Dendritic cell treated with granulocyte-macrophage colony-stimulating factor and Interleukin-4, amounts not matched to agents 40 ng/mL and 50 ng/mL, for 4 days (primary cell): ENCODE results near the gene GPC6.
A peak's percentile ranks its signal among the peaks of the same experiment; 100 is the strongest.
"Not testable (repeated sequence)": the region's sequence is repeated elsewhere in the genome, so short reads cannot be mapped to it uniquely, and the experiment has no call there.

Experiments used
- H3K27ac Mint-ChIP-seq: one replicate; pipeline ENCODE4 v1.8.0; 2022; ENCODE audit warnings: mild to moderate bottlenecking, mixed read lengths
- H3K27me3 Mint-ChIP-seq: one replicate; pipeline ENCODE4 v1.8.0; 2022; ENCODE audit warnings: mild to moderate bottlenecking, mixed read lengths
- H3K36me3 Mint-ChIP-seq: one replicate; pipeline ENCODE4 v1.8.0; 2022; ENCODE audit warnings: low read depth, mixed read lengths
- H3K4me1 Mint-ChIP-seq: one replicate; pipeline ENCODE4 v1.8.0; 2022; ENCODE audit warnings: low read depth, mixed read lengths
- H3K4me3 Mint-ChIP-seq: one replicate; pipeline ENCODE4 v1.8.0; 2022; ENCODE audit warnings: mild to moderate bottlenecking, moderate library complexity, mixed read lengths
- H3K9me3 Mint-ChIP-seq: one replicate; pipeline ENCODE4 v1.8.0; 2022; ENCODE audit warnings: mixed read lengths
- intact Hi-C: fragments of 100-400 bp; cut with micrococcal nuclease; formaldehyde crosslinking; loops from one replicate; pipeline ENCODE4 v1.15.0; 2022

Gene GPC6

DNA sequence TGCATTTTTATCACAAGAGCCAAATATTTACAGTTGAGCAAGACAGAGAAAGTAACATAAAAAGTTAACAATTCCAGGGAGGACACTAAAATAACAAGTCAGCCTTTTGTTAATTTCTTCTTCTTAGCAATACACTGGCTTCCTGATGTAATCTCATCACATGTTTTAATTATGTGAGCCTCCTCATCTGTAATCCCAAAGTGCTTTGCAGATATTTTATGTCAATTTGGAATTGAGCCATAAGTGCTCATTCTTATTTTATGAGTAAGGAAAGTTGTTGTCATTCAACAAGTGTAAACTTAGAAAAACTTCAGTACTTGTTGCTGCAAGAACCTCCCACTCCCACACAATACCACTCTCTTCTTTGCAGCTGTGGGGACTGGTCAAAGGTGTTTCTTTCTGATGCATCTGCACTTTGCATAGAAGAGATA, 223.6 kb downstream of the GPC6 start:
- intact Hi-C loops = no loop called here

DNA sequence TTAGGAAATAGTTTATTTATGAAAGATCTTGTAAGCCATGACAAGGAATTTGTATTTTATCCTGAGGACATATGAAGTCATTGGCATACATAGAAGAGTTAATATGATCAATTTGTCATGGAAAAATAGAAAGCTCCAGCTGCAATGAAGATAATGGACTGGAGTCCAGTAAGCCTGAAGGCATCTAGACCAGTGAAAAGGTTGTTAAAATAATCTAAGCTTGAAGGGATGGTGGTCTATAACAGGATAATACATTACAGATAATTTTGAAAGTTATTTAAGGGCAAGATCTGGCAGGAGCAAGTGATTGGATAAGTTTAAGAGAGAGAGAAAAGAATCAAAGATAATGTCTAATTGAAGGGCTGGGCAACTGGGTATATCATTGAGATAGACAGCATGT, 224.2 kb downstream of the GPC6 start:
- Mint-ChIP-seq H3K36me3 (no peaks in the 10 kb centered on the region), H3K9me3 (peaks cover 9% of the 10 kb centered on the region), H3K27ac (no peak overlapping the region), H3K4me1 (no peaks in the 10 kb centered on the region), H3K27me3 (peaks cover 3% of the 10 kb centered on the region), H3K4me3 (no peak overlapping the region)
- intact Hi-C loops = no loop called here

More for the DNA sequence above, 223.6 kb downstream of the GPC6 start:
- peaks cover 9% of the 10 kb centered on the region for H3K9me3 Mint-ChIP-seq
- no peak overlapping the region for H3K27ac Mint-ChIP-seq
- no peaks in the 10 kb centered on the region for H3K36me3 Mint-ChIP-seq
- peaks cover under 1% of the 10 kb centered on the region for H3K27me3 Mint-ChIP-seq
- no peaks in the 10 kb centered on the region for H3K4me1 Mint-ChIP-seq
- H3K4me3 Mint-ChIP-seq = no peak overlapping the region

DNA sequence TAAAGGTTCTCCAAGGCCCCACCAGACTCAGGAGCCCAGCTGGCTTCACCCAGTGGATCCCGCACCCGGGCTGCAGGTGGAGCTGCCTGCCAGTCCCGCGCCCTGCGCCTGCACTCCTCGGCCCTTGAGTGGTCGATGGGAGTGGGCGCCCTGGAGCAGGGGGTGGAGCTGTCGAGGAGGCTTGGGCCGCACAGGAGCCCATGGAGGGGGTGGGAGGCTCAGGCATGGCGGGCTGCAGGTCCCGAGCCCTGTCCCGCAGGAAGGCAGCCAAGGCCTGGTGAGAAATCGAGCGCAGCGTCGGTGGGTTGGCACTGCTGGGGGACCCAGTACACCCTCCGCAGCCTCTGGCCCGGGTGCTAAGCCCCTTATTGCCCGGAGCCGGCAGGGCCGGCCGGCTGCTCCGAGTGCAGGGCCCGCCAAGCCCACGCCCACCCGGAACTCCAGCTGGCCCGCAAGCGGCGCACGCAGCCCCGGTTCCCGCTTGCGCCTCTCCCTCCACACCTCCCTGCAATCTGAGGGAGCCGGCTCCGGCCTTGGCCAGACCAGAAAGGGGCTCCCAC, 228.1 kb downstream of the GPC6 start:
- intact Hi-C loops, H3K9me3 Mint-ChIP-seq, H3K36me3 Mint-ChIP-seq, H3K27me3 Mint-ChIP-seq, H3K27ac Mint-ChIP-seq, H3K4me1 Mint-ChIP-seq: not testable (repeated sequence)
- H3K4me3 Mint-ChIP-seq = peak overlapping the region; percentile 9

DNA sequence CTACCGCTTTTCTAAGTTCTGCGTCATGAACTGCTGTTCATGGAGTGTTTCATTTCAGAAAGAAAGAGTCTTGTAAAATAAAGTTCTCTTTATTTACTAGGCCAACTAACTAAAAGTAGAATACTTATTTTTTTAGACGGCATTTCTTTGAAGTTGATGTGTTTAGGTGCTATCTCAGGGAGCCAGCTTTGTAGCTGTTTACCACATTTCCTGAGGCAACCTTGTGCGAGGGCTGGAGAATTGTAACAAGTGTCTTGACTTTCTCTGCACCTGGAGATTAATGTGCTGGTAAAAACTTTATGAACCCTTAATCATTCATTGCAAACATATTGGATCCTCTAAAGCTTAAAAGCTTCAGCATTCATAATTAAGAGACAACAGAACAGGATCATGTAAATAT, 229.3 kb downstream of the GPC6 start:
- Mint-ChIP-seq H3K27me3 (peaks cover 3% of the 10 kb centered on the region), H3K27ac (no peak overlapping the region), H3K4me3 (no peak overlapping the region)

DNA sequence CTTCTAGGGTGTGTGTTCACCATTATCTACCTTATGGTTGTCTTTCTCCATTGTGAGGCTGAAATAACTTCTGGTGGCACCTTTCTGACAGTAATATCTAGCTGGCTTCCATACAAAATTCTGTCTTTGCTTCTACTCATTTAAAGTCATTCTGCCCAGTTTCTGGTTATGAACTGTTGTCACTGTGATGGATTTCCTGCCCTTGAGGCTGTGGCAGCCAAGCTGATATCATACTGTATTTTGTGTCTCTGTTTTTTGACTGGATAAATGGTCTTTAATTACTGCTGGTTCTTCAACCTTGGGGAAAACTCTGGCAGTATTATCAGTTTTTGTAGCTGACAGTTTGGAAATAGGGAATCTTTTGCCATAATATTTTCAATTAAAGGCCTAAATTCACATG, 233.4 kb downstream of the GPC6 start:
- intact Hi-C loops = no loop called here
- Mint-ChIP-seq H3K27me3 (peaks cover 3% of the 10 kb centered on the region), H3K36me3 (no peaks in the 10 kb centered on the region), H3K4me1 (no peaks in the 10 kb centered on the region), H3K9me3 (no peaks in the 10 kb centered on the region), H3K4me3 (no peak overlapping the region), H3K27ac (no peak overlapping the region)

More for the DNA sequence above, 229.3 kb downstream of the GPC6 start:
- intact Hi-C loops = no loop called here
- Mint-ChIP-seq H3K4me1 (no peaks in the 10 kb centered on the region), H3K9me3 (peaks cover 9% of the 10 kb centered on the region), H3K36me3 (no peaks in the 10 kb centered on the region)

DNA sequence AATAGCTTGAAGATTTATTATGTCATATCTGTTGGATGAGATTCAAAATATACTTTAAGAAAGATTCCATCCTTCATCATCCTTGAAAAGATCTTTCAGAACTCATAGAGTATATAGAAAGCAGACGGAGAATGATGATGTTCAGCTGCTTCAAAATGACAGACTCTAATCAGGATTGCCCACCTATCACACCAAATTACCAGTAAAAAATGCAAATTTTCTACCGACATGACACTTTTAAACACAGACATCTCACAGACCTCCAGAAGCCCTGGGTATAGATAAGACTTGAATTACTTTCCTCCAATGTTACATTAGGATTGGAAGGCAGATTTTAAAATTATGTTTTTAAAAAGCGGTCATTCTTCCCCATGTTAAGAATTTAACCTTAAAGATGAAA, 235.5 kb downstream of the GPC6 start:
- no peak overlapping the region for H3K27ac Mint-ChIP-seq
- no peaks in the 10 kb centered on the region for H3K36me3 Mint-ChIP-seq
- no peak overlapping the region for H3K4me3 Mint-ChIP-seq
- H3K27me3 Mint-ChIP-seq = no peaks in the 10 kb centered on the region
- H3K4me1 Mint-ChIP-seq = no peaks in the 10 kb centered on the region
- intact Hi-C loops = no loop called here
- no peaks in the 10 kb centered on the region for H3K9me3 Mint-ChIP-seq

DNA sequence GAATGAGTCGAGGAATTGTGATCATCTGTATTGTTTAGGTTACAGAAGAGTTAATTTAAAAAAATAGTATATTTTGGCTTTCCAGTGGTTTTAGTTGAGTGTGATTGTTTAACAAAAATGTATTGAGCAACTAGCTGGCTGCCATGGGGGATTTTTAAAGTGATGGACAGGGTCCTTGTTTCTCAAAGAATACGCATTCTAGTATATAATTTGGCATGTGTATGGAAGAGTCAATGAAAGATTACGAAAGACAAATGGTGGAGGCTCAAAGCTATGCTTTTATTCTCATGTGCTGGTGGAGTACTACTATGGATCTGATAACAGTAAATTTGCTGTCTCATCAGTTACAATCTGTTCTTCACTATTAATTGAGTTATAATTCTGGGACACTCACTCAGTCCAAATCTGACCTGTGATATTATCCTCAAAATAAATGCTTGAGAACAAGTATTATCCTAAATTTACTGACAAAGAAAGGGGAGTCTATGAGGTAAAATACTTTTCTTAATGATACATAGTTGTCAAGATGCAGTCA, 240.0 kb downstream of the GPC6 start:
- no peaks in the 10 kb centered on the region for H3K9me3 Mint-ChIP-seq
- no peaks in the 10 kb centered on the region for H3K4me1 Mint-ChIP-seq
- intact Hi-C loops = no loop called here
- H3K4me3 Mint-ChIP-seq = no peak overlapping the region
- H3K27ac Mint-ChIP-seq = no peak overlapping the region
- no peaks in the 10 kb centered on the region for H3K36me3 Mint-ChIP-seq
- no peaks in the 10 kb centered on the region for H3K27me3 Mint-ChIP-seq

DNA sequence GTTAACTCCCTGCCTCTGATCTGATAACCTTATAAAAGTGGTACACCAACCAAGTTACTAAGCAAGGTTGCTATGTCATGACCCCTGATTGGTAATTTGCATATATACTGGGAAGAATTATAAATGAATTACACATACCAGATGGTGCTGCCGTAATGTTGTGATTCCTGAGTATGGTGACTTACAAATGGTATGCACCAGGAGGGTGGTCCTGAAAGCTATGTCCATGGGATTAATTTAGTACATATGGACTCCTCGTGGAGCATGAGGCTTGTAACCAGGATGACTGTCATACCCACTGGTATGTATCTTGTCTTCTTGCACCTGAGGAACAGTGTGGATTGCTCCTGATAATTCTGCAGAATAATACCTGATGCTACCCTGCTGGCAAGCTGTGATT, 240.6 kb downstream of the GPC6 start:
- intact Hi-C loops = no loop called here
- no peak overlapping the region for H3K27ac Mint-ChIP-seq
- no peaks in the 10 kb centered on the region for H3K27me3 Mint-ChIP-seq
- no peaks in the 10 kb centered on the region for H3K36me3 Mint-ChIP-seq
- H3K9me3 Mint-ChIP-seq = peaks cover 5% of the 10 kb centered on the region
- no peak overlapping the region for H3K4me3 Mint-ChIP-seq
- no peaks in the 10 kb centered on the region for H3K4me1 Mint-ChIP-seq

DNA sequence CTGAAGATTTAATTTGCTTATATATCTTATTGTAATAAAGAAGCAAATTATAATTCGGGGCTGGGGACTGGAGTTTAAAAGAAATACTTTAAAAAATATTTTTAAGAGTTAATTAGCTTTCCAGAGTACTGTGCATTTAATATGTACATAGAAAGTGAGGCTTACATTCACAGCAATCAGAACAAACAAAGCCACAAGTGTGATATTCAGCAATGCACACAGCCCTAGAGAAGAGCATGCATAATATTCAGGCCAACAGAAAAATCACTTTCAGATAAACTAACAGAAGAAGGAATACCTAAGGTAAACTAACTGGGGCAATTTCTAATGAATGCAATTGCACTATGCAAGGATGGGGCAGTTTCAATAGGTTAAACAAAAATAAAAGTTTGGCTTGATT, 241.8 kb downstream of the GPC6 start:
- Mint-ChIP-seq H3K27ac (no peak overlapping the region), H3K4me3 (no peak overlapping the region), H3K4me1 (no peaks in the 10 kb centered on the region), H3K27me3 (no peaks in the 10 kb centered on the region), H3K36me3 (no peaks in the 10 kb centered on the region), H3K9me3 (peaks cover 17% of the 10 kb centered on the region)
- intact Hi-C loops = no loop called here

DNA sequence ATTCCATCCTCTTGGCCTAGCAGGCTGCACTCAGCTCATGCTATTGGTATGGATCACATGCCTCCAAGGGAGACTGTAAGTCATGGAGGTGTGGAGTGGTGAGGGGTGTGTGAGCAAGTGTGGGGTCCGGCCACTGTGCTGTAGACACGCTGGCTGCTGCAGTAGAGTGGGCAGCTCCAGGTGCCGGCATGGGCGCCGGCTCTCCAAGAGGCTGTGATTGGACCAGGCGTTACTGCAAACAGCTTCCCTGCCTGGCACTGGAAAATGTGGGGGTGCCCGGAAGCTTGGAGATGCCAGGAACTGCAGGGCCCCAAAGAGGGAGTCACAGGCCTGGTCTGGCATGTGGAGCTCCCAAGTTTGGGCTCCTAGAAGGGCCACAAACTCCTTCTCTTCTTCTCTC, 245.7 kb downstream of the GPC6 start:
- Mint-ChIP-seq H3K27ac (no peak overlapping the region), H3K9me3 (peaks cover 26% of the 10 kb centered on the region), H3K4me3 (no peak overlapping the region), H3K4me1 (no peaks in the 10 kb centered on the region), H3K36me3 (no peaks in the 10 kb centered on the region), H3K27me3 (no peaks in the 10 kb centered on the region)
- intact Hi-C loops = no loop called here

DNA sequence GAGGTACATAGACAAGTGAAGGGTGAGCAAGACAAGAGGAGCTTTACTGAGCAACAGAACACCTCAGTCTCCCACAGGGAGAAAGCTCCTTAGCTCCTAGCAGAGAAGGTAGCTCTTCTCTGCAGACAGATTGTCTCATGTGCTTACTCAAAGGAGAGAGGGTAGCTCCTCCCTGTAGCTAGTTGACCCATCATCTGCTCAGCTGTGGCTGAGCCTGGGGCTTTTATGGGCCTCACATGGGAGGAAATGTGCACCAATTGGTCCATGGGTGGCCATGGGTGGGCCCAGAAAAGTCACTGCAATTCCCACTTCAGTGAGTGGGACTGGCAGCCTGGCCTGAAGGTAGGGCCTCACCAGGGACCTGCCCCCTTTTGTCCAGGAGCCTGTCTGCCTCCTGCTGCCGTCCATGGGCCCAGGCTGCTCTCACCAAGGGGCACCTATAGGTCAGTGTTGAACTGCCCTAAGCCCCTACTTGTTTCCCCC, 246.2 kb downstream of the GPC6 start:
- Mint-ChIP-seq H3K4me3 (no peak overlapping the region), H3K9me3 (peaks cover 26% of the 10 kb centered on the region), H3K27me3 (no peaks in the 10 kb centered on the region), H3K27ac (no peak overlapping the region), H3K4me1 (no peaks in the 10 kb centered on the region), H3K36me3 (no peaks in the 10 kb centered on the region)
- intact Hi-C loops = no loop called here

DNA sequence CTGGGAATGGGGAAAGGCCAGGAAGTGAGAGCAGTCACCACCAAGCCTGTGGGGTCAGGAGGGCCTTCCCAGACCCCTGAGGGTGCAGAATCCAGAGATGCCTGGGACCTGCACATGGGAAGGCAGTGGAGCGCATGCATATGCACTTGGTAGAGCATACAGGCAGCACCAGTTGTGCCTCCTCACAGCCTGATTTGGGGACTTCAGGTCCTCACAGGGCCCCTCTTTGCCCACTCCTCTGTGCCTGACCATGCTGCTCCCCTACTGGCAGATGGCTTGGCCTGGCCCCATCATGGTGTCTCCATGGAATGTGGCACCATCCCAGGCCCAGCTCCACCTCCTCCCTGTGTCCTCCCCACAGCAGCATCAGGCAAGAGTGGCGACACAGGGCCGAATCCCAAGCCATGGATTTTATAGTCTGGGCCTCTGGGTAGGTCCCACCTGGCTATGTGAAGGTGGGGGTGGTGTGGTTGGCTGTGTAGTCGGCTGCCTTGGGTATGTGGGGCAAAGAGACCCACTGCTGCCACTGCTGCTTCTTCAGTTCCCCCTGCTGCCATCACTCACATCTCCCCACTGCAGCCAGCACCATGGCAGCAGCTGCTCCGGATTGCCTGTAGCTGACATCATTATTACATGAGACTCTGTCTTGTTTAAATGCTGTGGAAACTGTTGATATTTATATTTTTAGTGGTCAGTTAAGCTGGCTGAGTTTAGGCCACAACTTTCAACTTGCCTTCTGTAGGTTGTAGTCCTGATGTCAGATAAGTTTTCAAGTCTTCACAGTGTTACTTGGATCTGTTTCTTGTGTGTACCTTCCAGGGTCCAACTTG, 247.0 kb downstream of the GPC6 start:
- Mint-ChIP-seq H3K27ac (no peak overlapping the region), H3K4me1 (no peaks in the 10 kb centered on the region), H3K4me3 (no peak overlapping the region), H3K27me3 (no peaks in the 10 kb centered on the region), H3K36me3 (no peaks in the 10 kb centered on the region), H3K9me3 (peaks cover 26% of the 10 kb centered on the region)
- intact Hi-C loops = no loop called here

DNA sequence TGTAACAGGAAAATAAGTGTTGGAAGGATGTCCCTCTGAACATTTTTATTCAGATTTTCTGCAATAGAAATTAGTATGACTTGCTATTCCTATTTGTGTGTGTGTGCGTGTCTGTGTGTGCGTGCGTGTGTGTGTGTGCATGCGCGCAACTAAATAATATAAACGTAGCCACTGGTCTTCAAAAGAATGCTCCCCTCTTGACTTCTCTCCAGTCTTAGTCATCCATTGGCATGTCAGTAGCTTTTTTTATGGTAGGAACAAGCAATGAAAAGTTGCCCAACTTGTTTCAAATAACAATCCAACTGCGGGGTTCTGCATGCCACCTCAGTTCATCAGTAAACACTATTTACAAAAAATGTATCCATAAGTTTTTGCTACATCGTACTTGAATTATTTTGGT, 249.6 kb downstream of the GPC6 start:
- Mint-ChIP-seq H3K4me3 (no peak overlapping the region), H3K27ac (no peak overlapping the region), H3K4me1 (no peaks in the 10 kb centered on the region), H3K27me3 (no peaks in the 10 kb centered on the region), H3K9me3 (peaks cover 26% of the 10 kb centered on the region), H3K36me3 (no peaks in the 10 kb centered on the region)
- intact Hi-C loops = no loop called here

DNA sequence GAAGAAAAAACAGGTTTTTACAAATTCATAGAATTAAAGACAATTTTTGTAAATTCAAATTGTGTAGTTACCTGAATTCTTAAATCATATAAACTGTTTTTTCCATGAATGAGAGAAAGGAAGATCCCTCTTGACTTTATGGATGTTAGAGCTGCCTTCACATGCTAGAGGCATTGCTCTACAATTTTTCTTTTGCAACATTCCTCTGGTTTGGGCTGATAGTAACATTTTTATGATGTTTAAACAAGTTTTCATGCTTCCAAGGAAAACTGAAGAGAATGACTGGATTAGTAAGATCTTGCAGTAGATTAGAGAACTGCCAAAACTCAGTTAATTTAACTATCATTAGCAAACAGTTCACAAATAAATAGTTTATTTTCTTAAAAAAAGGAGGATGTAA, 250.6 kb downstream of the GPC6 start:
- Mint-ChIP-seq H3K36me3 (no peaks in the 10 kb centered on the region), H3K4me3 (no peak overlapping the region), H3K27ac (no peak overlapping the region), H3K27me3 (no peaks in the 10 kb centered on the region), H3K9me3 (peaks cover 21% of the 10 kb centered on the region), H3K4me1 (no peaks in the 10 kb centered on the region)
- intact Hi-C loops = no loop called here
